Astrocyte of the spinal cord (primary cell): ENCODE data around the gene CEP164.

ENCODE experiments used
- DNase-seq: peaks from one replicate; pipeline ENCODE4 v3.0.0; 2011; ENCODE audit warnings: low read depth, low spot score
- H3K4me3 ChIP-seq: 2 replicates; pipeline ENCODE4 v1.5.1; 2011; ENCODE audit warnings: low read depth, mild to moderate bottlenecking, low read length, moderate library complexity
- CTCF ChIP-seq: IDR thresholded peaks from 2 replicates; pipeline ENCODE4 v1.5.1; 2012; ENCODE audit warnings: low read depth, mild to moderate bottlenecking, low read length, inconsistent platforms
- in situ Hi-C: cut with HindIII; loops from 2 replicates; pipeline ENCODE4 v1.10.0; 2017; ENCODE audit warnings: low sequenced_read_pairs

CEP164 gene

DNA sequence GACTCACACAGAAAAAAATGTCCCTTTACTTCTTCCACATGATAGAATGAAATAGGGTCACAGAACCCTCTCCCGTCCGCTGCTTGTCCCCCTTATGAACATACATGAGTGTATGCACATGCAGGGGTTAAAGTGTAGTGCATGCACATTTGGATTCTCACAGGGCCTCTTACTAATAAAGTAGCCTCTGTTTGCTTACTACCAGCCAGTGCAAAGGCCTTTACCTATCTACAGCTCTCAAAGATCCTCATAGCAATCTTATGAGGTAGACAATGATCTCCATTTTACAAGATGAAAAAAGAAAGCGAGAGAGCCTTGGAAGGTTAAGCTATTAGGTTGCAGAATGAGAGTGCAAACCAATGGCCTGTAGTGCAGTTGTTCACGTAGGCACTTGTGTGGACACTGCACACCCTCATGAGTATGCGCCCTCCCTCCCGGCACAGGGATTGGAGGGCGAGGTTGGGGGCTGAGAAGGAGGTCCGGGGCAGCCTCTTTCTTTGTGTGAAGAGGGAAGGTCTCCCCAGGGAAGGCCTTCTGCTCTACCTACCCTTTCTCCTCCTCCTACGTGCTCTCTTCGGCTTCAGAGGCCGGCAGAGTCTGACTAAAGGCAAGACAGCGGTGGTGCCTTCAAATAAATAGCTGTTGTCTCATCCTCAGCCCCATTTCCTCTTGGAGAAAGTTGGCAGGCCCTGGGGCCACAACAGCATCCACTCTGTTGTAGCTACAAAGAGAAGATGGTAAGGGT, 91.3 kb downstream of the CEP164 start:
- no peak overlapping the region for H3K4me3 ChIP-seq
- no peak for DNase-seq
- no peak for TF ChIP-seq CTCF
- in situ Hi-C loops: no loop called here

GRCh38 chr11:117419482-117420142, 92.0 kb downstream of the CEP164 start:
- in situ Hi-C loops: no loop called here
- TF ChIP-seq CTCF: no peak
- no peak for DNase-seq
- H3K4me3 ChIP-seq: no peak overlapping the region

DNA sequence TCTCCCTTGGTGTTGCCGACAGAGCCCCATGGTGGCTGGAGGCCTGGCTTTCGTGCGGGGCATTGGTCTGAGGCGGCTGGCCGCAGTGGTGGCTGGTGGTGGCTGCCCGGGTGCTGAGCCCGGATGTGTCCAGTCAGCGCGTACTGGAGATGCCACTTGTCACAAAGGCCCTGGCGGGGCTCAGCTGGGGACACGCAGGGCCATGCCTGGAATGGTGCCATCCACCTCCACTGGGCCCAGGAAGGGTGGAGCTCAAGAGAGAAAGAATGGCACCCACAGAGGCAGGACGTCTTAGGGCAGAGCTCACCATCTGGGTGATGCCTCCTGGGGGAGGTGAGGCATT, 92.5 kb downstream of the CEP164 start:
- TF ChIP-seq CTCF: no peak
- H3K4me3 ChIP-seq: no peak overlapping the region
- in situ Hi-C loops: no loop called here
- DNase-seq: no peak

- in situ Hi-C loops: no loop called here
- no peak for TF ChIP-seq CTCF
- DNase-seq: no peak
Observed at GRCh38 chr11:117420598-117420997, 92.9 kb downstream of the CEP164 start.

GRCh38 chr11:117421041-117421440, 93.4 kb downstream of the CEP164 start:
- in situ Hi-C loops: no loop called here
- TF ChIP-seq CTCF: no peak
- no peak for DNase-seq

More at GRCh38 chr11:117420598-117420997, 92.9 kb downstream of the CEP164 start:
- H3K4me3 ChIP-seq: no peak overlapping the region

GRCh38 chr11:117421476-117421875, 93.8 kb downstream of the CEP164 start:
- no peak overlapping the region for H3K4me3 ChIP-seq
- no peak for DNase-seq
- no peak for TF ChIP-seq CTCF
- in situ Hi-C loops: no loop called here

More at GRCh38 chr11:117421041-117421440, 93.4 kb downstream of the CEP164 start:
- H3K4me3 ChIP-seq: no peak overlapping the region
